Activated T-cell treated with anti-CD3 and anti-CD28 coated beads for 1 hour (primary cell): ENCODE measurements around the gene RCN1.
"Not testable (repeated sequence)": the region's sequence is repeated elsewhere in the genome, so short reads cannot be mapped to it uniquely, and the experiment has no call there.

ENCODE experiments used
- DNase-seq: peaks from one replicate; pipeline ENCODE4 v3.0.0-alpha.2; 2020; ENCODE audit warnings: low read depth

The RCN1 gene

GRCh38 chr11:32079553-32079952 lies 11.3 kb upstream of the RCN1 start:
- DNase-seq = no peak

- no peak for DNase-seq
Observed at GRCh38 chr11:32080361-32080980, 10.4 kb upstream of the RCN1 start.

GRCh38 chr11:32081129-32081641 lies 9.7 kb upstream of the RCN1 start:
- no peak for DNase-seq

GRCh38 chr11:32081901-32082300 lies 9.0 kb upstream of the RCN1 start:
- no peak for DNase-seq

- no peak for DNase-seq
Observed at GRCh38 chr11:32082346-32082986, 8.4 kb upstream of the RCN1 start.

GRCh38 chr11:32087597-32087996 lies 3.3 kb upstream of the RCN1 start:
- no peak for DNase-seq

- DNase-seq = no peak
Observed at GRCh38 chr11:32088117-32088941, 2.5 kb upstream of the RCN1 start.

GRCh38 chr11:32092581-32093170 lies 1.8 kb downstream of the RCN1 start:
- DNase-seq = no peak

- no peak for DNase-seq
Observed at GRCh38 chr11:32094923-32095322, 4.0 kb downstream of the RCN1 start.

GRCh38 chr11:32098142-32098903 lies 7.4 kb downstream of the RCN1 start:
- DNase-seq = no peak

GRCh38 chr11:32099516-32099915 lies 8.6 kb downstream of the RCN1 start:
- no peak for DNase-seq

GRCh38 chr11:32100495-32100894 lies 9.6 kb downstream of the RCN1 start:
- DNase-seq = no peak

- no peak for DNase-seq
Observed at GRCh38 chr11:32101791-32102190, 10.9 kb downstream of the RCN1 start.

GRCh38 chr11:32103121-32103719 lies 12.3 kb downstream of the RCN1 start:
- not testable (repeated sequence) for DNase-seq

GRCh38 chr11:32103941-32104340 lies 13.1 kb downstream of the RCN1 start:
- no peak for DNase-seq

GRCh38 chr11:32105871-32106560 lies 15.1 kb downstream of the RCN1 start:
- DNase-seq = no peak

- no peak for DNase-seq
Observed at GRCh38 chr11:32107647-32108046, 16.8 kb downstream of the RCN1 start.

- DNase-seq = no peak
Observed at GRCh38 chr11:32108576-32108975, 17.7 kb downstream of the RCN1 start.

- no peak for DNase-seq
Observed at GRCh38 chr11:32109138-32109537, 18.3 kb downstream of the RCN1 start.

GRCh38 chr11:32109592-32109991 lies 18.7 kb downstream of the RCN1 start:
- no peak for DNase-seq

- DNase-seq = no peak
Observed at GRCh38 chr11:32110795-32111194, 19.9 kb downstream of the RCN1 start.
